Epidermal melanocyte (primary cell): ENCODE measurements around the gene RBM47.

Experiments used
- DNase-seq: peaks from one replicate; pipeline ENCODE4 v3.0.0; 2011; ENCODE audit warnings: low spot score; ENCODE audit not compliant: insufficient read length

The RBM47 gene

DNA sequence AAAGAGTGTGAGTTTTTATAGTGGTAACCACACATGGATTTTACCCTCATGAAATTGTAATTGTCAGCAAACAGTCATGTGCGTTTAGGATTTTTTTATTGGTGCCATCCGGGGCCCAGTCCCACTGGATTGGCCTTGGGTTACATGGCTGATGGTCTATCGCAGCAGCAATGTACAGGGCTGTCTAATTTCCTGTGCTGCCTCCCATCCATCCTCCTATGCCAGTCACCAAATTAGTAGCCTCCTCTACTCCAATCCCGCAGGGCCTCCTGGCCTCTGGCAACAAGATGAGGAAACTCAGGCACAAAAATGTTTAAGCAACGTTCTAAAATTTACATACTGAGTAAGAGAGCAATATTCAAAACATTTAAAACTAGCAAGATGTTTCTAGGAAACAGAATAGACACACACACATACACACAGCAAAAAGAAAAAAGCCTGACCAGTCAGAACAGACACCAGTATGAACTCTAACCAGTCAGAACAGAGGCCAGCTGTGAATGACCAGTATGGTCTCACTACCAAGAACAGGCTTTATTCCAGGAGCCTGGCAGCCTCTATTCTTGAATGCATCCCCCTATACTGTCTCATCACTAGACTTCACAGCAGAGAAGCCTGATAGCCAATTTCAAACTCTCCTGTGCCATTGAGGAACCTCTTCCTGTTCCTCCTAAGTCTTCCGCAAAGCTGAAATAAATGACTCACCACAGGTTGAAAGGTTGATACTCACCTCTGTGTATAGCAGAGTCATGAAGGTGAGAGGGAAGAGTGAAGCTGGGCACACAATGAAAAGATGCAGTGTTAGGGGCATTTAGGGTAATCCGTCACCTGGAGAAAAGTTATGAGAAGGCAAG, 251.9 kb downstream of the RBM47 start:
- no peak for DNase-seq

DNA sequence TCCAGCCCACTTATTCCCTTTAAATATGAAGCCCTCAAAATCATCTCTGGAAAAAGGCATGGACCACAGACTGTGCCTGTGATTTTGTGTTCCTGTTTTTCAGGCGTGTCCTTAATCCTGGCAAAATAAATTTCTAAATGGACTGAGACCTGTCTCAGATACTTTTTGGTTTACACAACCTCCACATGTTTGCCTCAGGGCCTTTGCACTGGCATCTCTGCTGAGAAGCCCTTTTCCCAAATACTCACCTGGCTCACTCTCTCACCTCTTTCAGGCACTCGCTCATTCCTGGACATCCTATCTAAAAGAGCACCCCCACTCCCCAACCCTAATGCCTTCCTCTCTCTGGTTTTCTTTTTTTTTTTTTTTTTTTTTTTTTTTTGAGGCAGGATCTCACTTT, 254.0 kb downstream of the RBM47 start:
- no peak for DNase-seq

DNA sequence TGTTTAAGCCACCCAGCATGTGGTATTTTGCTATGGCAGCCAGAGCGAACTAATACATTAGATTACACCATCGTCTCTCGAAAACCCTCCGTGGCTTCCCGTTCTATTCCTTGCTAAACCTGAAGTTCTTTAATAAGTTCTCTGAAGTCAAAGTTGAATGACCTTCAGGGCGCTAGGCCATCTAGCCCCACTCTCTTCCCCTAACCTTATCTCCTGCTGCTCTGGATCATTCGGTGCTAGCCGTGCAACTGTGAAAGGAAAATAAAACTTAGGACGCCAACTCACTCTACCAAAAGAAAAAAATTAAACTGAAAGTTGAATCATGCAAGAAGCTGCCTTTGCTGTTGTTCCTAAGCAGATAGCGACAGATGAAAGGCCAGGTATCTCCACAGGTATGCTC, 254.6 kb downstream of the RBM47 start:
- DNase-seq = no peak

DNA sequence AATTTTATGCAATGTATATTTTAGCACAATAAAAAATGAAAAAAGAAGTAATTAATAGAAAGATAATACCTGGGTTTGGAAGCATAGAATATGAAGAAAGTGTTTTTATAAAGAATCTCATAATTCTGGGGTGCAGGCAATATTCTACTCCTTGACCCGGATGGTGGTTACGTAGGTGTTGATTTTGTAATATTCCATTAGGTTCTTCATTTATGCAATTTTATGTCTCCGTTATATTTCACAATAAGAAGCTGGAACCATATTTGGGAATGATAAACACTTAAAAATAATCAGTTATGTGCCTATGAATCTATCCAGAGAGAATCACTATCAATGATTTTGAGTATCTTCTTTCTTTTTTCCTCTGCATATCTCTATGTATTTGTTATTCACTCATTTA, 256.0 kb downstream of the RBM47 start:
- no peak for DNase-seq
